ENCODE measurements around the gene ETV3L. TPM values are rescaled to one million over a fixed set of nuclear protein-coding genes. Genes with fewer than 3 reads are reported as not detected.
A peak's percentile ranks its signal among the peaks of the same experiment; 100 is the strongest.

ETV3L gene
- total RNA-seq, 4 donors from 2014 or later, result not detected

- in situ Hi-C loops (cut with MboI; ENCODE audit: low pct_ligation_motif_present in 1 of 4, low pct_unique_long_range_greater_than_20kb in 1 of 4, low sequenced_read_pairs in 3 of 4), result no loop called here
- peak; percentile 96 for DNase-seq
- Histone ChIP-seq H3K4me3 (peak within 1 kb of the TSS; percentile 86 to 100 (median 92)), H3K4me1 (peaks cover 13 to 25% (median 15%) of the 10 kb centered on the region in 4 donors), H3K9me3 (no peaks in the 10 kb centered on the region), H3K36me3 (peaks cover 0 to 21% (median 9%) of the 10 kb centered on the region in 4 donors), H3K27me3 (no peaks in the 10 kb centered on the region), H3K27ac (peak within 1 kb of the TSS; percentile 95 to 99 (median 98))
- WGBS, 2 donors (ENCODE audit: low coverage in 1 of 2), result 0 to 1% methylated on average over 20 to 75 of the region's 85 CpGs
- intact Hi-C loops (cut with DNase I; ENCODE audit: low total_unique reads), result no loop called here
- TF ChIP-seq POLR2AphosphoS5 (IDR thresholded peaks at IDR 0.05) (peak; percentile 93 to 98 (median 97)), POLR2A (IDR thresholded peaks at IDR 0.05) (peak; percentile 94), EP300 (IDR thresholded peaks at IDR 0.05; ENCODE audit: low read depth) (peak; percentile 8), CTCF (IDR thresholded peaks at IDR 0.05) (no peak)
These were observed 38.8 kb upstream of the ETV3L start, which contains the start of gene ETV3 for GRCh38 chr1:157138220-157139051. TSS of gene ETV3 (minus strand) at chr1:157138395. CDS start at chr1:157136352, 2,043 bp downstream.

GRCh38 chr1:157137408-157138219 is 38.0 kb upstream of the ETV3L start:
- in situ Hi-C loops (cut with MboI; ENCODE audit: low pct_ligation_motif_present in 1 of 4, low pct_unique_long_range_greater_than_20kb in 1 of 4, low sequenced_read_pairs in 3 of 4) (no loop called here), intact Hi-C loops (cut with DNase I; ENCODE audit: low total_unique reads) (no loop called here)
- 0 to 1% methylated on average over 5 to 31 of the region's 36 CpGs for WGBS, 2 donors (ENCODE audit: low coverage in 1 of 2)
- TF ChIP-seq EP300 (IDR thresholded peaks at IDR 0.05; ENCODE audit: low read depth), result no peak
- TF ChIP-seq CTCF (IDR thresholded peaks at IDR 0.05), result peak in 1 of 5 experiments; percentile 9
- no peak for TF ChIP-seq POLR2AphosphoS5 (IDR thresholded peaks at IDR 0.05)
- Histone ChIP-seq H3K27me3 (no peaks in the 10 kb centered on the region), H3K9me3 (no peaks in the 10 kb centered on the region), H3K4me1 (peaks cover 13 to 25% (median 15%) of the 10 kb centered on the region in 4 donors), H3K36me3 (peaks cover 0 to 29% (median 13%) of the 10 kb centered on the region in 4 donors), H3K27ac (peak overlapping the region; percentile 95 to 99 (median 98)), H3K4me3 (peak overlapping the region; percentile 86 to 100 (median 92))
- peak; percentile 22 for DNase-seq

- Histone ChIP-seq H3K4me3 (peak overlapping the region in 3 of 4 donors; percentile 86 to 96 (median 89)), H3K36me3 (peaks cover 0 to 34% (median 15%) of the 10 kb centered on the region in 4 donors), H3K27me3 (no peaks in the 10 kb centered on the region), H3K9me3 (no peaks in the 10 kb centered on the region), H3K27ac (peak overlapping the region; percentile 95 to 99 (median 98)), H3K4me1 (peaks cover 13 to 25% (median 15%) of the 10 kb centered on the region in 4 donors)
- DNase-seq, result no peak
- in situ Hi-C loops (cut with MboI; ENCODE audit: low pct_ligation_motif_present in 1 of 4, low pct_unique_long_range_greater_than_20kb in 1 of 4, low sequenced_read_pairs in 3 of 4), result no loop called here
- WGBS, 2 donors (ENCODE audit: low coverage in 1 of 2), result 5% methylated on average over 4 of the region's 4 CpGs; no CpG with 5 or more reads in 1 of the 2 donors
- TF ChIP-seq POLR2A (IDR thresholded peaks at IDR 0.05) (no peak), CTCF (IDR thresholded peaks at IDR 0.05) (no peak), EP300 (IDR thresholded peaks at IDR 0.05; ENCODE audit: low read depth) (no peak), POLR2AphosphoS5 (IDR thresholded peaks at IDR 0.05) (peak in 1 of 3 donors; percentile 0)
- intact Hi-C loops (cut with DNase I; ENCODE audit: low total_unique reads), result no loop called here
These were observed 37.4 kb upstream of the ETV3L start for GRCh38 chr1:157137046-157137407.

GRCh38 chr1:157136133-157136532 is 36.5 kb upstream of the ETV3L start:
- Histone ChIP-seq H3K36me3 (peaks cover 0 to 42% (median 20%) of the 10 kb centered on the region in 4 donors), H3K4me1 (peaks cover 13 to 25% (median 15%) of the 10 kb centered on the region in 4 donors), H3K27me3 (no peaks in the 10 kb centered on the region), H3K4me3 (no peak overlapping the region), H3K27ac (no peak overlapping the region), H3K9me3 (no peaks in the 10 kb centered on the region)
- TF ChIP-seq POLR2AphosphoS5 (IDR thresholded peaks at IDR 0.05) (no peak), POLR2A (IDR thresholded peaks at IDR 0.05) (no peak), EP300 (IDR thresholded peaks at IDR 0.05; ENCODE audit: low read depth) (no peak), CTCF (IDR thresholded peaks at IDR 0.05) (no peak)
- no peak for DNase-seq
- in situ Hi-C loops (cut with MboI; ENCODE audit: low pct_ligation_motif_present in 1 of 4, low pct_unique_long_range_greater_than_20kb in 1 of 4, low sequenced_read_pairs in 3 of 4) (no loop called here), intact Hi-C loops (cut with DNase I; ENCODE audit: low total_unique reads) (no loop called here)
- WGBS, 2 donors (ENCODE audit: low coverage in 1 of 2), result 31 to 52% methylated on average over 2 to 4 of the region's 4 CpGs

All from transverse colon (tissue), 4 donors.